ENCODE measurements around the gene IL5RA.

DNA sequence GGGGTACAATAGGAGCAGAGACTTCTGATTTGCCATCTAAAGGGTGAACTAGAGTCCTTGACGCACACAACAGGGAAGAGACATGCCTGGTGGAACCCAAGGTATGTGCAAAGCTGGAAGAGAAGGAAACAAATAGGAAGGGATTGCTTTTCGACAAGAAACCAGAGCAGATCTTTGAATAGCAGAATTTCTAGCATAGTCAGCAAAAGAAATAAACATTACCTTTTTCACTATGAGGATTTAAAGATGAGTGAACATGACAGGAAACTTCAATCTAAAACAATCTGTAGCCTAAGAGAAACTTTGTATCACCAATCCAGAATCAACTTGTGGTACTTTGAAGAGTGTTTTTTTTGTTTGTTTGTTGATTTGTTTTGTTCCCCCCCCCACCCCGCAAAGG, 4.9 kb downstream of the IL5RA start:
- TF ChIP-seq, protein P1, sequence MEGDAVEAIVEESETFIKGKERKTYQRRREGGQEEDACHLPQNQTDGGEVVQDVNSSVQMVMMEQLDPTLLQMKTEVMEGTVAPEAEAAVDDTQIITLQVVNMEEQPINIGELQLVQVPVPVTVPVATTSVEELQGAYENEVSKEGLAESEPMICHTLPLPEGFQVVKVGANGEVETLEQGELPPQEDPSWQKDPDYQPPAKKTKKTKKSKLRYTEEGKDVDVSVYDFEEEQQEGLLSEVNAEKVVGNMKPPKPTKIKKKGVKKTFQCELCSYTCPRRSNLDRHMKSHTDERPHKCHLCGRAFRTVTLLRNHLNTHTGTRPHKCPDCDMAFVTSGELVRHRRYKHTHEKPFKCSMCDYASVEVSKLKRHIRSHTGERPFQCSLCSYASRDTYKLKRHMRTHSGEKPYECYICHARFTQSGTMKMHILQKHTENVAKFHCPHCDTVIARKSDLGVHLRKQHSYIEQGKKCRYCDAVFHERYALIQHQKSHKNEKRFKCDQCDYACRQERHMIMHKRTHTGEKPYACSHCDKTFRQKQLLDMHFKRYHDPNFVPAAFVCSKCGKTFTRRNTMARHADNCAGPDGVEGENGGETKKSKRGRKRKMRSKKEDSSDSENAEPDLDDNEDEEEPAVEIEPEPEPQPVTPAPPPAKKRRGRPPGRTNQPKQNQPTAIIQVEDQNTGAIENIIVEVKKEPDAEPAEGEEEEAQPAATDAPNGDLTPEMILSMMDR (IDR thresholded peaks at IDR 0.05): no peak
- no peak for TF ChIP-seq EP300 (IDR thresholded peaks at IDR 0.05)
- TF ChIP-seq POLR2A (IDR thresholded peaks at IDR 0.05): no peak
